Measurements from ENCODE around the gene SLC39A13.

Gene SLC39A13

GRCh38 chr11:47393163-47394049, 15.0 kb upstream of the SLC39A13 start:
- Mint-ChIP-seq H3K27me3 (no peaks in the 10 kb centered on the region), H3K4me1 (peaks cover 57% of the 10 kb centered on the region), H3K9me3 (no peaks in the 10 kb centered on the region), H3K4me3 (peak overlapping the region; percentile 55), H3K36me3 (no peaks in the 10 kb centered on the region), H3K27ac (peak overlapping the region; percentile 51)

- peak overlapping the region; percentile 98 for H3K27ac Mint-ChIP-seq
- no peaks in the 10 kb centered on the region for H3K27me3 Mint-ChIP-seq
- H3K4me1 Mint-ChIP-seq = peaks cover 52% of the 10 kb centered on the region
- H3K9me3 Mint-ChIP-seq = no peaks in the 10 kb centered on the region
- peak overlapping the region; percentile 55 for H3K4me3 Mint-ChIP-seq
- no peaks in the 10 kb centered on the region for H3K36me3 Mint-ChIP-seq
These were observed 14.4 kb upstream of the SLC39A13 start for GRCh38 chr11:47394050-47394321.

GRCh38 chr11:47394322-47395222, 13.8 kb upstream of the SLC39A13 start:
- peaks cover 49% of the 10 kb centered on the region for H3K4me1 Mint-ChIP-seq
- peak overlapping the region; percentile 98 for H3K27ac Mint-ChIP-seq
- no peaks in the 10 kb centered on the region for H3K36me3 Mint-ChIP-seq
- no peaks in the 10 kb centered on the region for H3K27me3 Mint-ChIP-seq
- peak overlapping the region; percentile 55 for H3K4me3 Mint-ChIP-seq
- H3K9me3 Mint-ChIP-seq = no peaks in the 10 kb centered on the region

DNA sequence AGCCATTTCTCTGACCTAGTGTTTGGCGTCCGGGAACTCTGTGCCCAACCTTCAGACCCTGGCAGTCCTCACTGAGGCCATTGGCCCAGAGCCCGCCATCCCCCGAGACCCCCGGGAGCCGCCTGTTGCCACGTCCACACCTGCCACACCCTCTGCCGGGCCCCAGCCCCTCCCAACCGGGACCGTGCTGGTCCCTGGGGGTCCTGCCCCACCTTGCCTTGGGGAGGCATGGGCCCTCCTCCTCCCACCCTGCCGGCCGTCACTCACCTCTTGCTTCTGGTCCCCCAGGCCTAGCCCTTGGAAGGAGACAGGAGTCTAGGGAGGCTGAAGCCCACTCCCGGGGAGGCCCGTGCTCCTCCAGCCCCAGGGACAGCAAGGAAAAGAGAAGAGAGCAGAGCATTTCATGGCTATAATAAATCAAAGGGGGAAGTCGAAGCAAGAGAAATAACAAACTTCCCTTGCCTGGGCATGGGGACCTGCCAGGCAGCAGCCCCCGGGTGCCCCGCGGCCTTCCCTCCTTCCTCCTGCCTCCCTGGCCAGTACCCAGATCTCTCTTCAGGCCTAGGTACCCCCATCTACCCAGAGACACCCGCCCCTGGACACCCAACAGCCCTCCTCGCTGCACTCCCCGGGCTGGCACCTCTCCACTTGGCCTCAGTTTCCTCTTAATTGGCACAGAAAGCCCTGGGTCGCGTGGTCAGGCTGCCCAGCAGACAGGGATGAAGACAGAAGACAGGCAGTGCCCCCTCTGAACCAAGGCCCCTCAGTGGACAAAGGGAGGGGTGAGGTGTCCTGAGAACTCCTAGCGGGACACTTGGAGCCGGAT, 13.0 kb upstream of the SLC39A13 start:
- H3K9me3 Mint-ChIP-seq = no peaks in the 10 kb centered on the region
- peak overlapping the region; percentile 98 for H3K27ac Mint-ChIP-seq
- no peaks in the 10 kb centered on the region for H3K27me3 Mint-ChIP-seq
- H3K4me3 Mint-ChIP-seq = peak overlapping the region; percentile 58
- peaks cover 47% of the 10 kb centered on the region for H3K4me1 Mint-ChIP-seq
- no peaks in the 10 kb centered on the region for H3K36me3 Mint-ChIP-seq

DNA sequence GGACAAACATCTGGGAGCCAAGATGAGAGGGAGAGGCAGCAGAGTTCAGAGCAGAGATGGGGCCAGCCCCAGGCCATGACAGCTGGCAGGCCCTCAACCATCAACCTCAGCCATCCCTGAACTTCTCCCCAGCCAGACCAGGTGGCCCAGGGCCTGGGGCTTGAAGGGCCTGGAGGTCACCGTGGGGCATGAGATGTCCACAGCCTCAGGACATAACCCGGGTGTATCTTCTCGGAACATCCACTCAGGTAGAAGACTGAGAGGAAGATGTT, 12.4 kb upstream of the SLC39A13 start:
- Mint-ChIP-seq H3K27ac (peak overlapping the region; percentile 98), H3K4me3 (no peak overlapping the region), H3K36me3 (no peaks in the 10 kb centered on the region), H3K4me1 (peaks cover 46% of the 10 kb centered on the region), H3K9me3 (no peaks in the 10 kb centered on the region), H3K27me3 (no peaks in the 10 kb centered on the region)

DNA sequence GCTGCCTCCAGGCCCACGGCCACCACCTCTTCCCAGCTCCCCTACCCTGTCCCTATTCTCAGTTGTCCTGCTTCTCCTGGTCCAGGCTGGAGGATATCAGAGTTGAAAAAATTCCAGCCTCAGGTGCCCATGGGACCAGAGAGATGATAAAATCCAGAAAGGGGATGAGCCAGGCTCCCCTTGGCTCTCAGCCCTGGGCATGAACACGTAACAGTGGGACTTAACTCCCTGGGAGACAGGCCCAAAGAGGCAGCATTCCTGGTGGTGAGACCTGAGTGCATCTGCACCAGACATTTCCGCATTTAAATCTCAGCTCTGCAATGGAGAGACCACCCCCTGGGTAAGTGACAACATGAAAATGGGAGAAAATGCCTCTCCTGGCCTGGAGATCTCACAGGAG, 10.4 kb upstream of the SLC39A13 start:
- no peaks in the 10 kb centered on the region for H3K36me3 Mint-ChIP-seq
- no peaks in the 10 kb centered on the region for H3K27me3 Mint-ChIP-seq
- peaks cover 36% of the 10 kb centered on the region for H3K4me1 Mint-ChIP-seq
- no peak overlapping the region for H3K27ac Mint-ChIP-seq
- no peak overlapping the region for H3K4me3 Mint-ChIP-seq
- no peaks in the 10 kb centered on the region for H3K9me3 Mint-ChIP-seq

DNA sequence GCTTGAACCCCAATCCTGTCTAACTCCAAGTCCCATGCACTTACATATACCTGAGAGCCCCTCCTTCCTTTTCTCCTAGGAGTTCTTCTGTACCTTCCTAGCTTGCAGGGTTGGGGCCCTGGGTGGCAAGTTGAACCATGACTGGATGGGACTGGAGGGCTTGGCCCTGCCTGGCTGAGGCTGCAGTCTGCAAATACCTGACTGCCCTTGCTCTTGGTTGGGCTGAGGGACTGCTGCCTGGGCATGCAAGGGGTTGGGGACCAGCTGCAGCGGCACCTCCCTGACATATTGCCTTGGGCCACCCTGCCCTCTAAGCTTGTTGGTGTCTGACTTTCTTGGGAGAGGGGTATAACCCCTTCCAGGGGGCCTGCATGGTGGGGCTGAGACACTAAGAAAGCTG, 9.8 kb upstream of the SLC39A13 start:
- Mint-ChIP-seq H3K4me3 (no peak overlapping the region), H3K9me3 (no peaks in the 10 kb centered on the region), H3K4me1 (peaks cover 33% of the 10 kb centered on the region), H3K36me3 (no peaks in the 10 kb centered on the region), H3K27me3 (no peaks in the 10 kb centered on the region), H3K27ac (peak overlapping the region; percentile 55)

GRCh38 chr11:47399860-47400767, 8.3 kb upstream of the SLC39A13 start:
- Mint-ChIP-seq H3K4me3 (peak overlapping the region; percentile 80), H3K27me3 (no peaks in the 10 kb centered on the region), H3K4me1 (peaks cover 23% of the 10 kb centered on the region), H3K9me3 (no peaks in the 10 kb centered on the region), H3K27ac (peak overlapping the region; percentile 89), H3K36me3 (no peaks in the 10 kb centered on the region)

GRCh38 chr11:47400768-47401279, 7.6 kb upstream of the SLC39A13 start:
- Mint-ChIP-seq H3K4me3 (peak overlapping the region; percentile 78), H3K27ac (peak overlapping the region; percentile 89), H3K27me3 (no peaks in the 10 kb centered on the region), H3K36me3 (no peaks in the 10 kb centered on the region), H3K4me1 (peaks cover 17% of the 10 kb centered on the region), H3K9me3 (no peaks in the 10 kb centered on the region)

GRCh38 chr11:47403135-47403534, 5.3 kb upstream of the SLC39A13 start:
- Mint-ChIP-seq H3K9me3 (no peaks in the 10 kb centered on the region), H3K4me3 (no peak overlapping the region), H3K27me3 (no peaks in the 10 kb centered on the region), H3K36me3 (no peaks in the 10 kb centered on the region), H3K27ac (no peak overlapping the region), H3K4me1 (peaks cover 22% of the 10 kb centered on the region)

DNA sequence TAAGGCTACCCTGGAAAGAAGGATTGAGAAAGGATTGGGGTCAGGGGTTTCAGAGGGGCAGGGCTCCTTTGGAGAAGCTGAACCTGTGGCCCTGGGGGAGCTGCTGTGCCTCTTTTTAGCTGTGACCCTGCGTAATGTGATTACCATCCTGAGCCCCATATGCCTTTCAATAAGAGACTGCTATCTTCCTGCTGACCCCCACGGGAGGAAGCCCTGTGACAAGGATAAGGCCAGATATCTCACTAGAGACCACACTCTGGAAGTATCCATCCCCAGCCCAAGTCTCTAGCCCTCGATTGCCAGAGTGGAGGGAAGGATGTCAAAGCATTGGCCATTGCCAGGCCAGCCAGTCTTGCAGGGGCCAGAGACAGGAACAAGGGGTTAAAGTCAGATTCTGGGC, 4.8 kb upstream of the SLC39A13 start:
- no peaks in the 10 kb centered on the region for H3K36me3 Mint-ChIP-seq
- H3K4me3 Mint-ChIP-seq = no peak overlapping the region
- H3K27ac Mint-ChIP-seq = no peak overlapping the region
- no peaks in the 10 kb centered on the region for H3K27me3 Mint-ChIP-seq
- H3K9me3 Mint-ChIP-seq = no peaks in the 10 kb centered on the region
- H3K4me1 Mint-ChIP-seq = peaks cover 22% of the 10 kb centered on the region

DNA sequence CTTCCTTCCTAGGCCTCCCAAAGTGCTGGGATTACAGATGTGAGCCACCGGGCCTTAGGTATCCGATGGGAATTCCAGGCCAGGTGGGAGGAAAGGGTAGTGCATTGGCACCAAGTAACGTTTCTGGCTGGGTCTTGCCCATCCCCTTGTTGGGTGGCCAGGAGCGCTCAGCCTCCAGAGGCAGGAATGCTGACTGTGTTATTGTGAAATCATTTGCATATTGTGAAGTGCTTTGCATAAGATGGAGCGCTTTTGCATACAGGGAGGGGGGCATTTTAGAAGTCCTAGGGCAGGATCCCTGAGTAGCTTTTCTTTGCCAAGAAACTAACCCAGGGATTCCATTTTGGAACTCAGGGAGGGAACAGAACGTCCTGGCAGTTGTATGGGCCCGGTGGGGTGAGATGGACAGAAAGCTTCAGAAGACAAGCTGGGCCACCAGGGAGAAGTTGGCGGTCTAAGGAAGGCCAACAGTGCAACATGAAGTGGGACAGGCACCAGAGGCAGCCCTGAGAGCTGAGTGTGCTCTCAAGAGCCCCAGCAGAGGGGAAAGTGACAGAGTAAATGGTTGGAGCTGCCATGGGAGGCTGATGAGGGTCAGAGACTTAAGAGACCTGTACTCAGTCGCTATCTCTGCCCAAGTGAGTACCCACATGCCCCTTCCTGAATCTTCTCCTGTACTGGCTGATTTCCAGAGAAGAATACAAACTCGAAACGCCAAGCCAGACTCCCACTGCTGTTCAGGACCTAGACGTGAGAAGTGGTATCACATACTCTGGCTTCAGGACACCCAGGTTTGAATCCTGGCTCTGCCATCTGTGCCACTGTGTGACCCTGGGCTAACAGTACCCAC, 1.3 kb upstream of the SLC39A13 start:
- Mint-ChIP-seq H3K4me3 (peak overlapping the region; percentile 91), H3K36me3 (no peaks in the 10 kb centered on the region)

DNA sequence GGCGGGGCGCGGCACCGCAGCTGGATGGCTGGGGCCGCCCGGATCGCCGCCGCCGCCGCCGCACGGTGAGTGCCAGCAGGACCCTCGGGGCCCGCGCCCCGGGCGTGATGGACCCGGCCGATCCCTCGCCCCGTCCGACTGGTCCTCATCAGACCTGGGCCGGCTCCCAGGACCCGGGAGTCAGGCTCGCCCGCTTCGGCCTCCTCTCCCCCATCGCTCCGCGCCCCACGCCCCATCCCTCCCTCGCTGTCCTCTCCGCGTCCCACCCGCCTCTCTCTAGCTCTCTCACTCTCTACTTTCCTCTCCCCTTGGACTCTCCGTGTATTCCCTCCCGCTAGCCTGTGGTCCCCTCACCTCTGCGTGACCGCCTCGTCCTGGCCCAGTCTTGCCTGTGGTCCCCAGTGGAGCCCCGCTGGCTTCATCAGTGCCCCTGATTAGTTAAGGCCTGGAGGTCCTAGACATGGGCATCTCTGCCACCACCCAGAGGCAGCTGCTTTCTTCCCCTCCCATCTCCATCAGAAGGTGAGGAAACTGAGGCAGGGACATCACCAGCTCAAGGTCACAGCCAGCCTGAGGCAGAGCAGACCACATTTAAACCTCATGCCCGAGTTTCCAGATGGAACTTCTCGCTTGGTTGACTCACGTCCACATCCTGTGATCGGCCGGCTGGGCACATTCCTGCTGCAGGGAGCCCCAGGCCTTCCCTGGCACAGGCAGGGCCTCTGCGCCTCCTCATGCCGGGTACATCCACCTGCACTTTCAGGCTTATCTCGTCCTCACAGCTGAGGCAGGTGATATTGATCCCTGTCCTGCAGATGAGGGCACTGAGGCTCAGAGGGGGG, 429 bp downstream of the SLC39A13 start:
- peak overlapping the region; percentile 90 for H3K4me3 Mint-ChIP-seq

More for the DNA sequence above, 1.3 kb upstream of the SLC39A13 start:
- H3K27me3 Mint-ChIP-seq = no peaks in the 10 kb centered on the region
- peak overlapping the region; percentile 94 for H3K27ac Mint-ChIP-seq
- peaks cover 17% of the 10 kb centered on the region for H3K4me1 Mint-ChIP-seq
- no peaks in the 10 kb centered on the region for H3K9me3 Mint-ChIP-seq

More for the DNA sequence above, 429 bp downstream of the SLC39A13 start:
- peaks cover 1% of the 10 kb centered on the region for H3K36me3 Mint-ChIP-seq
- H3K27me3 Mint-ChIP-seq = no peaks in the 10 kb centered on the region
- H3K4me1 Mint-ChIP-seq = peaks cover 17% of the 10 kb centered on the region
- H3K27ac Mint-ChIP-seq = peak overlapping the region; percentile 95
- H3K9me3 Mint-ChIP-seq = no peaks in the 10 kb centered on the region

All from activated naive CD4-positive, alpha-beta T cell treated with anti-CD3 and anti-CD28 coated beads, Interleukin-2, amount 50 U/mL, for 24 hours (primary cell).